Astrocyte (in vitro differentiated cells and primary cell): ENCODE data around the gene LIMS2.

Experiments
- CTCF ChIP-seq: IDR thresholded peaks from 2 replicates; pipeline ENCODE4 v1.5.1; 2011; ENCODE audit warnings: low read depth, mild to moderate bottlenecking, inconsistent platforms, low read length, moderate library complexity; ENCODE audit not compliant: insufficient read depth
- EZH2 ChIP-seq: IDR thresholded peaks from 2 replicates; pipeline ENCODE4 v1.6.1; 2012; ENCODE audit warnings: mild to moderate bottlenecking, low read length, inconsistent platforms; ENCODE audit not compliant: insufficient read depth

GRCh38 chr2:127606625-127607398, 68.5 kb downstream of the LIMS2 start:
- TF ChIP-seq CTCF (no peak), EZH2 (no peak)
